GM12891 (cell line): ENCODE results near the gene NFIL3.

Experiments
- PAX5 ChIP-seq: IDR thresholded peaks from 2 replicates; pipeline ENCODE4 v1.6.1; 2011; ENCODE audit warnings: low read length, moderate library complexity, mild to moderate bottlenecking; ENCODE audit not compliant: insufficient read depth, severe bottlenecking
- POLR2A ChIP-seq: IDR thresholded peaks from 2 replicates; pipeline ENCODE4 v1.6.1; 2011; ENCODE audit warnings: low read depth, low read length, control low read depth
- POLR2AphosphoS5 ChIP-seq: IDR thresholded peaks from 2 replicates; pipeline ENCODE4 v1.6.1; 2011; ENCODE audit warnings: low read depth, low read length, control low read depth
- SPI1 ChIP-seq: IDR thresholded peaks from 2 replicates; pipeline ENCODE4 v1.6.1; 2011; ENCODE audit warnings: low read depth, low read length, control low read depth
- TAF1 ChIP-seq: IDR thresholded peaks from 2 replicates; pipeline ENCODE4 v1.6.1; 2011; ENCODE audit warnings: low read depth, low read length, control low read depth

DNA sequence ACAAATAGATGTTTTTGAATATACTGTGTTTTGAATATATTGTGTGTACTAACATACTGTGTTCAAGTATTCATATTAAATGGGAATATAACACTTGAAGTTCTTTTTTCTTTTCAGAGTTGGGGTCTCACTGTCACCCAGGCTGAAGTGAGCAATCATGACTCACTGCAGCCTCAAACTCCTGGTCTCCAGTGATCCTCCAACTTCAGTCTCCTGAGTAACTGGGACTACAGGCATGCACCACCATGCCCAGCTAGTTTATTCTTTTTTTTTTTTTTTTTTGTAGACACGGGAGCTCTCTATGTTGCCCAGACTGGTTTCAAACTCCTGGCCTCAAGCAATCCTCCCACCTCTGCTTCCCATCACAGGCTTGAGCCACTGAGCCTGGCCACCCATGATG lies 38.7 kb downstream of the NFIL3 start:
- TF ChIP-seq POLR2AphosphoS5 = no peak
- TF ChIP-seq POLR2A = no peak
- TF ChIP-seq TAF1 = no peak
- no peak for TF ChIP-seq SPI1
- TF ChIP-seq PAX5 = no peak
